Bronchial epithelial cell (primary cell): ENCODE results near the gene KIFBP. TPM values are rescaled to one million over a fixed set of nuclear protein-coding genes. Genes with fewer than 3 reads are reported as not detected.
A peak's percentile ranks its signal among the peaks of the same experiment; 100 is the strongest.

ENCODE experiments used
- DNase-seq: peaks from one replicate; pipeline ENCODE4 v3.0.0-alpha.2; 2010; ENCODE audit warnings: low read depth
- FAIRE-seq: peaks from 2 replicates; lab custom pipeline; 2011; peaks lifted over from hg19 to GRCh38; lab: Jason Lieb, UNC
- H3K27me3 ChIP-seq: 2 replicates; pipeline ENCODE4 v1.5.1; 2011; ENCODE audit warnings: low read length; ENCODE audit not compliant: control insufficient read depth, insufficient read depth
- H3K36me3 ChIP-seq: 2 replicates; pipeline ENCODE4 v1.5.1; 2011; ENCODE audit warnings: low read length; ENCODE audit not compliant: control insufficient read depth, insufficient read depth
- H3K4me3 ChIP-seq: 2 replicates; pipeline ENCODE4 v1.5.1; 2011; ENCODE audit warnings: mild to moderate bottlenecking, low read depth, low read length, control low read depth
- CTCF ChIP-seq: IDR thresholded peaks from 2 replicates; pipeline ENCODE4 v1.5.1; 2011; ENCODE audit warnings: mild to moderate bottlenecking, moderate library complexity, low read length, control low read depth, inconsistent platforms; ENCODE audit not compliant: insufficient read depth, severe bottlenecking
- total RNA-seq: library from RNA; depleted of rRNA; stranded (reverse); fragments of >200 nt; gene quantifications from 2 replicates; pipeline ENCODE4 v1.2.1, GENCODE V29; 2014

The KIFBP gene
- total RNA-seq, 1 donor from 2014 or later: 11.8 TPM

- no peak for TF ChIP-seq CTCF
- FAIRE-seq (no peak), DNase-seq (no peak)
- Histone ChIP-seq H3K27me3 (no peaks in the 10 kb centered on the region), H3K4me3 (no peak overlapping the region), H3K36me3 (no peaks in the 10 kb centered on the region)
These were observed 68.1 kb downstream of the KIFBP start for GRCh38 chr10:69056536-69057260.

- H3K36me3 ChIP-seq: no peaks in the 10 kb centered on the region
- FAIRE-seq: no peak
- TF ChIP-seq CTCF: no peak
- DNase-seq: no peak
- H3K4me3 ChIP-seq: no peak overlapping the region
- H3K27me3 ChIP-seq: no peaks in the 10 kb centered on the region
These were observed 68.8 kb downstream of the KIFBP start for GRCh38 chr10:69057261-69057950.

- TF ChIP-seq CTCF: no peak
- Histone ChIP-seq H3K27me3 (peaks cover 1% of the 10 kb centered on the region), H3K4me3 (no peak overlapping the region), H3K36me3 (no peaks in the 10 kb centered on the region)
- DNase-seq (peak; percentile 40), FAIRE-seq (no peak)
These were observed 69.3 kb downstream of the KIFBP start for GRCh38 chr10:69057951-69058297.

GRCh38 chr10:69060127-69060798 is 71.7 kb downstream of the KIFBP start:
- no peak for TF ChIP-seq CTCF
- no peaks in the 10 kb centered on the region for H3K36me3 ChIP-seq
- peaks cover 1% of the 10 kb centered on the region for H3K27me3 ChIP-seq
- H3K4me3 ChIP-seq: no peak overlapping the region
- no peak for FAIRE-seq
- no peak for DNase-seq

GRCh38 chr10:69061305-69062161 is 72.9 kb downstream of the KIFBP start:
- Histone ChIP-seq H3K4me3 (peak overlapping the region; percentile 4), H3K27me3 (peaks cover 1% of the 10 kb centered on the region), H3K36me3 (no peaks in the 10 kb centered on the region)
- no peak for FAIRE-seq
- TF ChIP-seq CTCF: no peak
- DNase-seq: peak; percentile 89
